Nephron progenitor cell (in vitro differentiated cells): ENCODE measurements around the gene MIA2.

Source experiments
- DNase-seq: peaks from one replicate; pipeline ENCODE4 v3.0.0; 2021
- H3K27ac Mint-ChIP-seq: 2 replicates; pipeline ENCODE4 v1.8.0; 2021; ENCODE audit warnings: mild to moderate bottlenecking, moderate library complexity, mixed read lengths
- H3K27me3 Mint-ChIP-seq: 2 replicates; pipeline ENCODE4 v1.8.0; 2021; ENCODE audit warnings: mild to moderate bottlenecking, low read depth, mixed read lengths; ENCODE audit not compliant: poor library complexity
- H3K36me3 Mint-ChIP-seq: 2 replicates; pipeline ENCODE4 v1.8.0; 2021; ENCODE audit warnings: low read depth, mixed read lengths
- H3K4me1 Mint-ChIP-seq: 2 replicates; pipeline ENCODE4 v1.8.0; 2021; ENCODE audit warnings: mixed read lengths
- H3K4me3 Mint-ChIP-seq: 2 replicates; pipeline ENCODE4 v1.8.0; 2021; ENCODE audit warnings: mild to moderate bottlenecking, moderate library complexity, mixed read lengths
- H3K9me3 Mint-ChIP-seq: 2 replicates; pipeline ENCODE4 v1.8.0; 2021; ENCODE audit warnings: mild to moderate bottlenecking, moderate library complexity, mixed read lengths
- CTCF ChIP-seq: fragments of 200-600 bp; sonication (generic); IDR thresholded peaks from 2 replicates; pipeline ENCODE4 v1.5.0; 2021; ENCODE audit warnings: antibody characterized with exemption

Gene MIA2

GRCh38 chr14:39266871-39267607 is 33.3 kb downstream of the MIA2 start:
- H3K36me3 Mint-ChIP-seq = peaks cover 17% of the 10 kb centered on the region

GRCh38 chr14:39267608-39268005 is 33.9 kb downstream of the MIA2 start:
- peak overlapping the region; percentile 87 for H3K4me3 Mint-ChIP-seq
- no peak for TF ChIP-seq CTCF
- H3K27ac Mint-ChIP-seq = peak overlapping the region; percentile 98
- peaks cover 20% of the 10 kb centered on the region for H3K36me3 Mint-ChIP-seq
- peaks cover 38% of the 10 kb centered on the region for H3K4me1 Mint-ChIP-seq
- peaks cover 32% of the 10 kb centered on the region for H3K9me3 Mint-ChIP-seq
- DNase-seq = no peak
- H3K27me3 Mint-ChIP-seq = no peaks in the 10 kb centered on the region

More at GRCh38 chr14:39266871-39267607, 33.3 kb downstream of the MIA2 start:
- no peak for TF ChIP-seq CTCF
- H3K4me3 Mint-ChIP-seq = peak overlapping the region; percentile 87
- H3K9me3 Mint-ChIP-seq = peaks cover 30% of the 10 kb centered on the region
- peaks cover 38% of the 10 kb centered on the region for H3K4me1 Mint-ChIP-seq
- DNase-seq = peak; percentile 77
- H3K27me3 Mint-ChIP-seq = no peaks in the 10 kb centered on the region
- H3K27ac Mint-ChIP-seq = peak overlapping the region; percentile 98

GRCh38 chr14:39268393-39268792 is 34.7 kb downstream of the MIA2 start:
- TF ChIP-seq CTCF = no peak
- peaks cover 32% of the 10 kb centered on the region for H3K9me3 Mint-ChIP-seq
- no peak for DNase-seq
- peaks cover 38% of the 10 kb centered on the region for H3K4me1 Mint-ChIP-seq
- no peaks in the 10 kb centered on the region for H3K27me3 Mint-ChIP-seq
- H3K4me3 Mint-ChIP-seq = peak overlapping the region; percentile 87
- peaks cover 27% of the 10 kb centered on the region for H3K36me3 Mint-ChIP-seq
- peak overlapping the region; percentile 1 for H3K27ac Mint-ChIP-seq

- no peak for DNase-seq
- Mint-ChIP-seq H3K9me3 (peaks cover 33% of the 10 kb centered on the region), H3K27me3 (no peaks in the 10 kb centered on the region), H3K36me3 (peaks cover 35% of the 10 kb centered on the region), H3K4me3 (no peak overlapping the region), H3K4me1 (peaks cover 14% of the 10 kb centered on the region), H3K27ac (no peak overlapping the region)
- no peak for TF ChIP-seq CTCF
Observed at GRCh38 chr14:39272918-39273317, 39.2 kb downstream of the MIA2 start.

GRCh38 chr14:39275395-39275794 is 41.7 kb downstream of the MIA2 start:
- Mint-ChIP-seq H3K4me1 (no peaks in the 10 kb centered on the region), H3K27me3 (no peaks in the 10 kb centered on the region), H3K9me3 (peaks cover 33% of the 10 kb centered on the region), H3K36me3 (peaks cover 59% of the 10 kb centered on the region), H3K27ac (no peak overlapping the region), H3K4me3 (no peak overlapping the region)
- DNase-seq = no peak
- TF ChIP-seq CTCF = no peak

GRCh38 chr14:39276005-39276404 is 42.3 kb downstream of the MIA2 start:
- DNase-seq = no peak

More at GRCh38 chr14:39276005-39276404, 42.3 kb downstream of the MIA2 start:
- H3K36me3 Mint-ChIP-seq = peaks cover 59% of the 10 kb centered on the region
- no peak overlapping the region for H3K27ac Mint-ChIP-seq
- H3K27me3 Mint-ChIP-seq = no peaks in the 10 kb centered on the region
- H3K9me3 Mint-ChIP-seq = peaks cover 31% of the 10 kb centered on the region
- no peak overlapping the region for H3K4me3 Mint-ChIP-seq
- no peaks in the 10 kb centered on the region for H3K4me1 Mint-ChIP-seq
- no peak for TF ChIP-seq CTCF
